Omental fat pad (tissue), 4 donors: ENCODE measurements around the gene ECHS1. TPM values are rescaled to one million over a fixed set of nuclear protein-coding genes. Genes with fewer than 3 reads are reported as not detected.

Source experiments
- ATAC-seq: fragments of 150-250 bp; one replicate; pipeline ENCODE4 v1.9.1; 2016; ENCODE audit warnings: mild to moderate bottlenecking, moderate library complexity; ENCODE audit not compliant: low FRiP score
- DNase-seq: peaks from one replicate; pipeline ENCODE4 v3.0.0-alpha.2; 2019; ENCODE audit warnings: low spot score
- CTCF ChIP-seq, 3 donors: fragments of 450-650 bp; IDR thresholded peaks; one replicate each; pipeline ENCODE4 v1.5.1; 2016 to 2017; ENCODE audit warnings: antibody characterized with exemption in 3 of 3, mild to moderate bottlenecking in 3 of 3, moderate library complexity in 2 of 3
- total RNA-seq, 4 donors: library from RNA; depleted of rRNA; stranded (reverse); fragments of >200 nt; gene quantifications; one replicate each; pipeline ENCODE4 v1.1.0, GENCODE V29; 2016

ECHS1 gene
- total RNA-seq, 4 donors from 2014 or later: 96.0 to 197 (median 138) TPM

GRCh38 chr10:133351408-133352318, 21.5 kb downstream of the ECHS1 start:
- ATAC-seq (no peak), DNase-seq (no peak)

GRCh38 chr10:133350950-133351329, 22.2 kb downstream of the ECHS1 start:
- no peak for DNase-seq
- no peak for TF ChIP-seq CTCF (IDR thresholded peaks at IDR 0.05)
- no peak for ATAC-seq

More at GRCh38 chr10:133351408-133352318, 21.5 kb downstream of the ECHS1 start:
- no peak for TF ChIP-seq CTCF (IDR thresholded peaks at IDR 0.05)

GRCh38 chr10:133350283-133350949, 22.7 kb downstream of the ECHS1 start:
- no peak for TF ChIP-seq CTCF (IDR thresholded peaks at IDR 0.05)
- ATAC-seq (no peak), DNase-seq (no peak)

- TF ChIP-seq CTCF (IDR thresholded peaks at IDR 0.05): no peak
- ATAC-seq (no peak), DNase-seq (no peak)
Measured at GRCh38 chr10:133349577-133350011, 23.6 kb downstream of the ECHS1 start.

GRCh38 chr10:133349160-133349568, 24.0 kb downstream of the ECHS1 start:
- TF ChIP-seq CTCF (IDR thresholded peaks at IDR 0.05): no peak
- DNase-seq (no peak), ATAC-seq (no peak)

GRCh38 chr10:133347710-133348517, 25.2 kb downstream of the ECHS1 start:
- DNase-seq (no peak), ATAC-seq (no peak)
- TF ChIP-seq CTCF (IDR thresholded peaks at IDR 0.05): no peak
